Measurements from ENCODE around the gene PCDH15. TPM values are rescaled to one million over a fixed set of nuclear protein-coding genes. Genes with fewer than 3 reads are reported as not detected.

Gene PCDH15
- total RNA-seq, 1 experiment from 2014 or later = 0.61 TPM

DNA sequence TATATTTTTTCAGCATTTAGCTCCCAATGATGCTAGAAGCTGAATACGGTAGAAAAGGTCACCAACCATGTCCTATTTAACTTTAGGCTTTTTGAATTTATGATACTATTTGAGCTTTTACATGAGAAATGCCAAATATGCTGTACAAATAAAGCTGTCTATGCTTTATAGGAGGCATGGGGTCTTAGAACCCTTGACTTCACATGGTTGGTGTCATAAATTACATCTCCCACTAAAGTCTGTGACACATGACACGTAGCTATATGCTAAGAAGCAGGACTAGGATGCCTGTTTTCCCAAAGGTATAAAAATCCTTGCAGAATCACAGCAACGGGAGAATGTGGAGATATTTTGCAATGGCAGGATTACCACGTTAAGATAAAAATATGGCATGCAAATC, 960.4 kb downstream of the PCDH15 start:
- no peak overlapping the region for H2BK15ac ChIP-seq (ENCODE audit: low read depth, low read length)
- H2BK20ac ChIP-seq (ENCODE audit: low read depth, low read length, poor library complexity, severe bottlenecking) = no peak overlapping the region
- no peaks in the 10 kb centered on the region for H3K79me1 ChIP-seq (ENCODE audit: insufficient read depth, low read depth, low read length, poor library complexity, severe bottlenecking)
- no peak overlapping the region for H3K14ac ChIP-seq (ENCODE audit: insufficient read depth, low read length)
- no peak overlapping the region for H3K4me2 ChIP-seq (ENCODE audit: insufficient read depth, insufficient read length, low read length)
- H2BK12ac ChIP-seq (ENCODE audit: insufficient read length, low read depth, low read length) = no peak overlapping the region
- H4K91ac ChIP-seq (ENCODE audit: insufficient read length, low read depth, low read length) = no peak overlapping the region
- no peak overlapping the region for H2AFZ ChIP-seq (ENCODE audit: low read length)
- H3K27me3 ChIP-seq (ENCODE audit: insufficient read depth, low read length) = no peaks in the 10 kb centered on the region; the same call in 1 of the 2 replicates
- H4K8ac ChIP-seq (replicated peaks; ENCODE audit: insufficient read length, low read depth, low read length) = no peak overlapping the region
- H4K20me1 ChIP-seq (ENCODE audit: control insufficient read depth, insufficient read depth, insufficient read length) = no peaks in the 10 kb centered on the region
- no peak overlapping the region for H3K9ac ChIP-seq (ENCODE audit: extremely low read depth, insufficient read length, low read length)
- H3K4me3 Mint-ChIP-seq = no peak overlapping the region
- H3K23me2 ChIP-seq (ENCODE audit: insufficient read length, low read depth, low read length, poor library complexity, severe bottlenecking) = no peaks in the 10 kb centered on the region
- no peak overlapping the region for H2BK5ac ChIP-seq (ENCODE audit: insufficient read length, low read length)
- no peak overlapping the region for H3K27ac Mint-ChIP-seq
- no peak overlapping the region for H3K27ac ChIP-seq (ENCODE audit: insufficient read length, low read depth, low read length)
- peaks cover 0 to 2% of the 10 kb centered on the region in 2 experiments; a peak in 1 of 5 replicates for H3K9me3 Mint-ChIP-seq
- H3K18ac ChIP-seq (ENCODE audit: insufficient read length, low read depth, low read length) = no peak overlapping the region
- H3K23ac ChIP-seq (ENCODE audit: insufficient read length, low read depth, low read length) = no peak overlapping the region
- no peak overlapping the region for H2AK5ac ChIP-seq (ENCODE audit: insufficient read length, low read length)
- H3K9me3 ChIP-seq (ENCODE audit: control insufficient read depth, low read depth, low read length) = no peaks in the 10 kb centered on the region
- no peak overlapping the region for H2BK120ac ChIP-seq (ENCODE audit: low read depth, low read length, poor library complexity, severe bottlenecking)
- no peak overlapping the region for H3K4ac ChIP-seq (ENCODE audit: low read depth, low read length)
- peaks cover 0 to 7% (median 0%) of the 10 kb centered on the region in 3 experiments; a peak in 3 of 7 replicates for H3K36me3 Mint-ChIP-seq (ENCODE audit: insufficient read depth in 1 of 3, low read depth in 3 of 3)
- no peak overlapping the region for H4K5ac ChIP-seq (ENCODE audit: insufficient read length, low read depth, low read length)
- no peak overlapping the region for H3K56ac ChIP-seq (ENCODE audit: insufficient read length, low read depth, low read length)
- H3K4me1 ChIP-seq (ENCODE audit: insufficient read depth, low read length) = no peaks in the 10 kb centered on the region
- no peaks in the 10 kb centered on the region for H3K79me2 ChIP-seq (ENCODE audit: insufficient read depth, low read length)
- H3K27me3 Mint-ChIP-seq (ENCODE audit: low read depth) = no peaks in the 10 kb centered on the region
- WGBS (ENCODE audit: extremely low coverage, insufficient read length, low lambda C conversion rate) = no CpG with 5 or more reads among the region's 4 CpGs
- TF ChIP-seq, protein P1, sequence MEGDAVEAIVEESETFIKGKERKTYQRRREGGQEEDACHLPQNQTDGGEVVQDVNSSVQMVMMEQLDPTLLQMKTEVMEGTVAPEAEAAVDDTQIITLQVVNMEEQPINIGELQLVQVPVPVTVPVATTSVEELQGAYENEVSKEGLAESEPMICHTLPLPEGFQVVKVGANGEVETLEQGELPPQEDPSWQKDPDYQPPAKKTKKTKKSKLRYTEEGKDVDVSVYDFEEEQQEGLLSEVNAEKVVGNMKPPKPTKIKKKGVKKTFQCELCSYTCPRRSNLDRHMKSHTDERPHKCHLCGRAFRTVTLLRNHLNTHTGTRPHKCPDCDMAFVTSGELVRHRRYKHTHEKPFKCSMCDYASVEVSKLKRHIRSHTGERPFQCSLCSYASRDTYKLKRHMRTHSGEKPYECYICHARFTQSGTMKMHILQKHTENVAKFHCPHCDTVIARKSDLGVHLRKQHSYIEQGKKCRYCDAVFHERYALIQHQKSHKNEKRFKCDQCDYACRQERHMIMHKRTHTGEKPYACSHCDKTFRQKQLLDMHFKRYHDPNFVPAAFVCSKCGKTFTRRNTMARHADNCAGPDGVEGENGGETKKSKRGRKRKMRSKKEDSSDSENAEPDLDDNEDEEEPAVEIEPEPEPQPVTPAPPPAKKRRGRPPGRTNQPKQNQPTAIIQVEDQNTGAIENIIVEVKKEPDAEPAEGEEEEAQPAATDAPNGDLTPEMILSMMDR (conservative IDR thresholded peaks at IDR 0.05) = no peak
- DNase-seq = no peak
- H3T11ph ChIP-seq (ENCODE audit: low read length) = no peak overlapping the region
- H3K4me1 Mint-ChIP-seq = peaks cover 7% of the 10 kb centered on the region in 2 experiments

All from H9 (cell line).